Esophagus squamous epithelium (tissue), 4 donors: Measurements from ENCODE around the gene TMEM72.

Source experiments
- POLR2A ChIP-seq, 4 donors: fragments of 450-650 bp; IDR thresholded peaks; one replicate each; pipeline ENCODE4 v1.6.1; 2017; ENCODE audit warnings: antibody characterized with exemption in 4 of 4, mild to moderate bottlenecking in 4 of 4, moderate library complexity in 3 of 4
- TF ChIP-seq, protein P1 (sequence below), 6 experiments: fragments of 450-650 bp in 4 of 6; fragments of 200-600 bp in 2 of 6; sonication (generic) in 2 of 6; IDR thresholded peaks; one replicate each; pipeline ENCODE4 v1.5.1; 2016 to 2019; ENCODE audit warnings: antibody characterized with exemption in 6 of 6, mild to moderate bottlenecking in 4 of 6, moderate library complexity in 4 of 6

DNA sequence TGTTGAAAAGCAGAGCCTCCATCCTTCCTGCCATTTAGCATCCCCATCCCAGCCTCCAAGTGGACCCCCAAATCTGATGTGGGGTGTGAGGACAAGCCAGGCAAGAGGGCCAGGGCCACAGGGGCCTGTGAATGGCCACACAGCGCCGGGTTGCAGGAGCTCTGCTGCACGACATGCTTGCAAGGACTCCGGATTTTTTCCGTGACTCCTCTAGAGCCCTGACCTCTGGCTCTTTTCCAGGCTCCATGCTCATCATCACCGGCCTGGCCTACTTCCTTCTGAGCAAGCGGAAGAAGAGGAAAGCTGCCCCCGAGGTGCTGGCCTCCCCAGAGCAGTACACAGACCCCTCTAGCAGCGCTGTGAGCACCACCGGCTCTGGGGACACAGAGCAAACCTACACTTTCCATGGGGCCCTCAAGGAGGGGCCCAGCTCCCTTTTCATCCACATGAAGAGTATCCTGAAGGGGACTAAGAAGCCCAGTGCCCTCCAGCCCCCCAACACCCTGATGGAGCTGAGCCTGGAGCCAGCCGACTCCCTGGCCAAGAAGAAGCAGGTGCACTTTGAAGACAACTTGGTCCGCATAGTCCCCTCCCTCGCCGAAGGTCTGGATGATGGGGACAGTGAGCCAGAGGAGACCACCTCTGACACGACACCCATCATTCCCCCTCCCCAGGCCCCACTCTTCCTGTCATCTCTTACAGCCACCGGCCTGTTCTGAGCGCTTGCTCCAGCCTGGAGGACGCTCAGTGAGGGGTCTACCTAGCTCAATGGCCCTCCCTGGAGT is 23.5 kb downstream of the TMEM72 start:
- TF ChIP-seq, protein P1, sequence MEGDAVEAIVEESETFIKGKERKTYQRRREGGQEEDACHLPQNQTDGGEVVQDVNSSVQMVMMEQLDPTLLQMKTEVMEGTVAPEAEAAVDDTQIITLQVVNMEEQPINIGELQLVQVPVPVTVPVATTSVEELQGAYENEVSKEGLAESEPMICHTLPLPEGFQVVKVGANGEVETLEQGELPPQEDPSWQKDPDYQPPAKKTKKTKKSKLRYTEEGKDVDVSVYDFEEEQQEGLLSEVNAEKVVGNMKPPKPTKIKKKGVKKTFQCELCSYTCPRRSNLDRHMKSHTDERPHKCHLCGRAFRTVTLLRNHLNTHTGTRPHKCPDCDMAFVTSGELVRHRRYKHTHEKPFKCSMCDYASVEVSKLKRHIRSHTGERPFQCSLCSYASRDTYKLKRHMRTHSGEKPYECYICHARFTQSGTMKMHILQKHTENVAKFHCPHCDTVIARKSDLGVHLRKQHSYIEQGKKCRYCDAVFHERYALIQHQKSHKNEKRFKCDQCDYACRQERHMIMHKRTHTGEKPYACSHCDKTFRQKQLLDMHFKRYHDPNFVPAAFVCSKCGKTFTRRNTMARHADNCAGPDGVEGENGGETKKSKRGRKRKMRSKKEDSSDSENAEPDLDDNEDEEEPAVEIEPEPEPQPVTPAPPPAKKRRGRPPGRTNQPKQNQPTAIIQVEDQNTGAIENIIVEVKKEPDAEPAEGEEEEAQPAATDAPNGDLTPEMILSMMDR (IDR thresholded peaks at IDR 0.05): no peak
- TF ChIP-seq POLR2A (IDR thresholded peaks at IDR 0.05): no peak
